ENCODE results near the gene CPXM2.

The CPXM2 gene

GRCh38 chr10:123720536-123720935 lies 171.1 kb downstream of the CPXM2 start:
- Histone ChIP-seq H3K4me3 (replicated peaks; ENCODE audit: insufficient read depth, low read length) (no peak overlapping the region), H3K27me3 (ENCODE audit: insufficient read depth, poor library complexity, severe bottlenecking) (no peaks in the 10 kb centered on the region), H3K27ac (replicated peaks) (no peak overlapping the region)
- DNase-seq (ENCODE audit: low read depth in 1 of 2, low spot score in 1 of 2), result no peak
- TF ChIP-seq, protein P1, sequence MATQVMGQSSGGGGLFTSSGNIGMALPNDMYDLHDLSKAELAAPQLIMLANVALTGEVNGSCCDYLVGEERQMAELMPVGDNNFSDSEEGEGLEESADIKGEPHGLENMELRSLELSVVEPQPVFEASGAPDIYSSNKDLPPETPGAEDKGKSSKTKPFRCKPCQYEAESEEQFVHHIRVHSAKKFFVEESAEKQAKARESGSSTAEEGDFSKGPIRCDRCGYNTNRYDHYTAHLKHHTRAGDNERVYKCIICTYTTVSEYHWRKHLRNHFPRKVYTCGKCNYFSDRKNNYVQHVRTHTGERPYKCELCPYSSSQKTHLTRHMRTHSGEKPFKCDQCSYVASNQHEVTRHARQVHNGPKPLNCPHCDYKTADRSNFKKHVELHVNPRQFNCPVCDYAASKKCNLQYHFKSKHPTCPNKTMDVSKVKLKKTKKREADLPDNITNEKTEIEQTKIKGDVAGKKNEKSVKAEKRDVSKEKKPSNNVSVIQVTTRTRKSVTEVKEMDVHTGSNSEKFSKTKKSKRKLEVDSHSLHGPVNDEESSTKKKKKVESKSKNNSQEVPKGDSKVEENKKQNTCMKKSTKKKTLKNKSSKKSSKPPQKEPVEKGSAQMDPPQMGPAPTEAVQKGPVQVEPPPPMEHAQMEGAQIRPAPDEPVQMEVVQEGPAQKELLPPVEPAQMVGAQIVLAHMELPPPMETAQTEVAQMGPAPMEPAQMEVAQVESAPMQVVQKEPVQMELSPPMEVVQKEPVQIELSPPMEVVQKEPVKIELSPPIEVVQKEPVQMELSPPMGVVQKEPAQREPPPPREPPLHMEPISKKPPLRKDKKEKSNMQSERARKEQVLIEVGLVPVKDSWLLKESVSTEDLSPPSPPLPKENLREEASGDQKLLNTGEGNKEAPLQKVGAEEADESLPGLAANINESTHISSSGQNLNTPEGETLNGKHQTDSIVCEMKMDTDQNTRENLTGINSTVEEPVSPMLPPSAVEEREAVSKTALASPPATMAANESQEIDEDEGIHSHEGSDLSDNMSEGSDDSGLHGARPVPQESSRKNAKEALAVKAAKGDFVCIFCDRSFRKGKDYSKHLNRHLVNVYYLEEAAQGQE (IDR thresholded peaks at IDR 0.05; ENCODE audit: insufficient replicate concordance, low read depth), result no peak
- TF ChIP-seq SPI1 (IDR thresholded peaks at IDR 0.05; ENCODE audit: borderline replicate concordance, low read depth) (no peak), CTCF (IDR thresholded peaks at IDR 0.05; ENCODE audit: insufficient read depth, low read length) (no peak), GABPA (IDR thresholded peaks at IDR 0.05; ENCODE audit: low read depth) (no peak), POLR2AphosphoS5 (IDR thresholded peaks at IDR 0.05; ENCODE audit: low read depth) (no peak)

GRCh38 chr10:123718544-123719060 lies 173.0 kb downstream of the CPXM2 start:
- no peak for DNase-seq (ENCODE audit: low read depth in 1 of 2, low spot score in 1 of 2)
- Histone ChIP-seq H3K4me3 (replicated peaks; ENCODE audit: insufficient read depth, low read length) (no peak overlapping the region), H3K27me3 (ENCODE audit: insufficient read depth, poor library complexity, severe bottlenecking) (no peaks in the 10 kb centered on the region), H3K27ac (replicated peaks) (no peak overlapping the region)
- no peak for TF ChIP-seq SPI1 (IDR thresholded peaks at IDR 0.05; ENCODE audit: borderline replicate concordance, low read depth)
- no peak for TF ChIP-seq GABPA (IDR thresholded peaks at IDR 0.05; ENCODE audit: low read depth)
- no peak for TF ChIP-seq CTCF (IDR thresholded peaks at IDR 0.05; ENCODE audit: insufficient read depth, low read length)
- TF ChIP-seq, protein P1 (IDR thresholded peaks at IDR 0.05; ENCODE audit: insufficient replicate concordance, low read depth), result no peak
- no peak for TF ChIP-seq POLR2AphosphoS5 (IDR thresholded peaks at IDR 0.05; ENCODE audit: low read depth)

DNA sequence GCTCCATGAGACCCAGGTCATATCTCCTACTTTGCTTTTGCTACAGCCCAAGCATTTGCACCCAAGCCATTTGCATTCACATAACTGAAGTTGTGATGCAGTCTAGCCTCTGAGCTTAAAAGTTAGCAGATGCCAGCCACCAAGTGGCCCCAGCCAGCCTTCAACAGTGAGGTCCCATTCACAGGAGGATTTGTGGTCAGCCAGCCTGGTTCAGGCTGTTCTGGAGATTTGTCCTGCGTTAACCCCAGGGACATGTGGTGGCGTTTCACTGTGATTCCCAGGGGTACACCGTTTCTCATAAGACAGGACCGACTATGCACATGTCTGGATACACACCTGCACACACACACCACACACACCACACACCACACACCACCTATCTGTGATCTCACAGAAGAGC lies 174.3 kb downstream of the CPXM2 start:
- DNase-seq (ENCODE audit: low read depth in 1 of 2, low spot score in 1 of 2), result no peak
- TF ChIP-seq, protein P1 (IDR thresholded peaks at IDR 0.05; ENCODE audit: insufficient replicate concordance, low read depth), result no peak
- TF ChIP-seq CTCF (IDR thresholded peaks at IDR 0.05; ENCODE audit: insufficient read depth, low read length), result no peak
- TF ChIP-seq SPI1 (IDR thresholded peaks at IDR 0.05; ENCODE audit: borderline replicate concordance, low read depth), result no peak
- no peak for TF ChIP-seq GABPA (IDR thresholded peaks at IDR 0.05; ENCODE audit: low read depth)
- no peak for TF ChIP-seq POLR2AphosphoS5 (IDR thresholded peaks at IDR 0.05; ENCODE audit: low read depth)
- Histone ChIP-seq H3K27ac (replicated peaks) (no peak overlapping the region), H3K27me3 (ENCODE audit: insufficient read depth, poor library complexity, severe bottlenecking) (no peaks in the 10 kb centered on the region), H3K4me3 (replicated peaks; ENCODE audit: insufficient read depth, low read length) (no peak overlapping the region)
